ENCODE measurements around the gene LRRFIP1. TPM values are rescaled to one million over a fixed set of nuclear protein-coding genes. Genes with fewer than 3 reads are reported as not detected.

Gene LRRFIP1
- total and polyA plus RNA-seq, 12 donors = 91.5 to 132 (median 110) TPM

DNA sequence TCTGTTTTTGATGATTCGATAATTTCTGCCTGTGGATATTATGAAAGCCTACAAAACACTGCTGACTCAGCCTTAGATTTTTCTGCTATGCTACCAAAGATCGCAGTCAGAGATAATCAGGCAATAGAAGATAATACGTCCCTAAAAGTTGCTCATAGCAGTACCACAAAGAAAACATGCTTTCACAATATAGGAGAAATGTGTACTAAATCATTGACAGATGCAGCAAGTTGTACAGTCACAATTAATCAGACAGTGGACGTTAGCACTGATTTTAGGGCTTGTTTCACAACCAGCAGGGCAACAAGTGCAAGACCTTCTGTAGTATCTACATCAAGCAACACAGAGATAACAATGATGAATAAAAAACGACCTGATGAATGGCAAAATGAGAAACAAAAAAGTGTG lies 190.7 kb downstream of the LRRFIP1 start:
- no peak for DNase-seq

DNA sequence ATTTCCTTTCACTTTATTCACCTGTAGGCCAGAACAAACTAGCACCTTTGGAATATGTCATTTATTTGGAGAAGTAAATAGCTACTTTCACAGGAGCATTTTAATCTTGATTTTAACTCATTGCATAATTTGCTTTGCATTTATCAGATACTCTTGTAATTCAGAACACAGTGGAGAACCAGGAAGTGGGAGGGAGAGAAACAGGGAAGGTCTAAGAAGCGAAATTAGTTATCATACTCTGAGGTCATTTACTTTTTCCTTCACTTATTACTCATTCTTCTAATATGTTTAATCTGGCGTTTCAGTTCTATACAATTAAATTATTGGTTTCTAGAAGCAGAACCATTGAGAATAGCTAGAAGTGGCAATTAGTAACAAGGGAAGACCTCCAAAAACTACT lies 191.8 kb downstream of the LRRFIP1 start:
- H3K9me3 ChIP-seq = no peaks in the 10 kb centered on the region
- no peak for ATAC-seq
- intact Hi-C loops (cut with DNase I) = no loop called here
- 69 to 78% methylated on average over 2 of the region's 2 CpGs for WGBS, 2 donors
- no peak for DNase-seq
- H3K27me3 ChIP-seq = no peaks in the 10 kb centered on the region
- H3K4me1 ChIP-seq = peaks cover 0 to 18% (median 0%) of the 10 kb centered on the region in 9 donors
- TF ChIP-seq, protein P1, sequence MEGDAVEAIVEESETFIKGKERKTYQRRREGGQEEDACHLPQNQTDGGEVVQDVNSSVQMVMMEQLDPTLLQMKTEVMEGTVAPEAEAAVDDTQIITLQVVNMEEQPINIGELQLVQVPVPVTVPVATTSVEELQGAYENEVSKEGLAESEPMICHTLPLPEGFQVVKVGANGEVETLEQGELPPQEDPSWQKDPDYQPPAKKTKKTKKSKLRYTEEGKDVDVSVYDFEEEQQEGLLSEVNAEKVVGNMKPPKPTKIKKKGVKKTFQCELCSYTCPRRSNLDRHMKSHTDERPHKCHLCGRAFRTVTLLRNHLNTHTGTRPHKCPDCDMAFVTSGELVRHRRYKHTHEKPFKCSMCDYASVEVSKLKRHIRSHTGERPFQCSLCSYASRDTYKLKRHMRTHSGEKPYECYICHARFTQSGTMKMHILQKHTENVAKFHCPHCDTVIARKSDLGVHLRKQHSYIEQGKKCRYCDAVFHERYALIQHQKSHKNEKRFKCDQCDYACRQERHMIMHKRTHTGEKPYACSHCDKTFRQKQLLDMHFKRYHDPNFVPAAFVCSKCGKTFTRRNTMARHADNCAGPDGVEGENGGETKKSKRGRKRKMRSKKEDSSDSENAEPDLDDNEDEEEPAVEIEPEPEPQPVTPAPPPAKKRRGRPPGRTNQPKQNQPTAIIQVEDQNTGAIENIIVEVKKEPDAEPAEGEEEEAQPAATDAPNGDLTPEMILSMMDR (IDR thresholded peaks at IDR 0.05) = no peak
- no peak overlapping the region for H3K4me3 ChIP-seq
- no peaks in the 10 kb centered on the region for H3K36me3 ChIP-seq
- H3K27ac ChIP-seq = no peak overlapping the region

More for the DNA sequence above, 190.7 kb downstream of the LRRFIP1 start:
- no peaks in the 10 kb centered on the region for H3K9me3 ChIP-seq
- H3K27me3 ChIP-seq = no peaks in the 10 kb centered on the region
- no peak overlapping the region for H3K27ac ChIP-seq
- 68 to 69% methylated on average over 5 of the region's 5 CpGs for WGBS, 2 donors
- ATAC-seq = no peak
- intact Hi-C loops (cut with DNase I) = no loop called here
- H3K36me3 ChIP-seq = no peaks in the 10 kb centered on the region
- TF ChIP-seq, protein P1 (IDR thresholded peaks at IDR 0.05) = no peak
- H3K4me1 ChIP-seq = peaks cover 0 to 18% (median 0%) of the 10 kb centered on the region in 9 donors
- H3K4me3 ChIP-seq = no peak overlapping the region

DNA sequence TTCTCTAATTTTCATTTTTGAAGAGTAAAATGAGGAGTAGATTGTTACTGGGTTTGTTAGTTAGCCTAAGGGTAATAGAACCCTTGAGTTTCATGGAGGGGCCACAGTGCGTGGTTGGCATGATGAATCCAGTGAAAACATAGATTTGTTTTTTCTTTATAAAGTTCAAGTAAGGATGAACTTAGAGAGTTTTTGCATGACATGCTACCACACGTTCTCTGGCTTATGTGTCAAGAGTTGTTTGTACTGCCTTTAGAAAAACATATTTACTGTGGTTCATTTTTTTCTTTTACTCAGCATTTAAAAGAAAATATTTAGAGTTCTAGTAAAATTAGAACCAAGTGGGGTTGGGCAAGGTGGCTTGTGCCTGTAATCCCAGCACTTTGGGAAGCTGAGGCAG lies 193.0 kb downstream of the LRRFIP1 start:
- WGBS, 2 donors = 94 to 97% methylated on average over 2 of the region's 2 CpGs
- Histone ChIP-seq H3K9me3 (no peaks in the 10 kb centered on the region), H3K27ac (no peak overlapping the region), H3K4me1 (peaks cover 0 to 18% (median 0%) of the 10 kb centered on the region in 9 donors), H3K36me3 (no peaks in the 10 kb centered on the region), H3K4me3 (no peak overlapping the region), H3K27me3 (no peaks in the 10 kb centered on the region)
- no peak for DNase-seq
- intact Hi-C loops (cut with DNase I) = no loop called here
- TF ChIP-seq, protein P1 (IDR thresholded peaks at IDR 0.05) = no peak
- no peak for ATAC-seq

DNA sequence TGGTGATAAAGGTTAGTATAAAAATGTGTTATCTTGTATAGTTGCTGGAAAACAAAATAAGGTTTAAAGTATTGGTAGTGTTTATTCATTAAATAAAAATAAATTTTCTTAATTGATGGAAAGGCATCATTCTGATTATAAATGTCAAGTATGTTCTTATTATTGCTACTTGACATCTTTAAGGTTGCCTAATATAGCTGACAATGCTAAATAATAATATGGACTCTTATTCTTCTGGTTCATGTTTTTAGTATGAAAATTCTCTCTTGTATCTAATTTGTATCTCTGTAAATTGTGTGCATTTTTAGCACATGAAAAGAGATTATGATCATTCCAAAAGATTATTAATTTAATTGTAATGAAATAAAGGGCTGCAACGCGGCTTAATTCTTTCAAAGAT lies 196.2 kb downstream of the LRRFIP1 start:
- peaks cover 0 to 10% (median 0%) of the 10 kb centered on the region in 9 donors for H3K4me1 ChIP-seq
- no peaks in the 10 kb centered on the region for H3K27me3 ChIP-seq
- DNase-seq = no peak
- 91 to 98% methylated on average over 2 of the region's 2 CpGs for WGBS, 2 donors
- intact Hi-C loops (cut with DNase I) = no loop called here
- no peak for ATAC-seq
- no peaks in the 10 kb centered on the region for H3K36me3 ChIP-seq
- H3K27ac ChIP-seq = no peak overlapping the region
- H3K9me3 ChIP-seq = no peaks in the 10 kb centered on the region
- H3K4me3 ChIP-seq = no peak overlapping the region
- TF ChIP-seq, protein P1 (IDR thresholded peaks at IDR 0.05) = no peak
